GM19468 (cell line): ENCODE measurements around the gene GARRE1.
"Not testable (repeated sequence)": the region's sequence is repeated elsewhere in the genome, so short reads cannot be mapped to it uniquely, and the experiment has no call there.

Experiments
- ATAC-seq: cut with Tn5 transposase; IDR thresholded peaks from one replicate; pipeline ENCODE4 v1.9.1; 2021; ENCODE audit warnings: mild to moderate bottlenecking, moderate library complexity, moderate number of reproducible peaks; ENCODE audit not compliant: unreplicated experiment; ENCODE audit errors: extremely low read depth

GARRE1 gene

DNA sequence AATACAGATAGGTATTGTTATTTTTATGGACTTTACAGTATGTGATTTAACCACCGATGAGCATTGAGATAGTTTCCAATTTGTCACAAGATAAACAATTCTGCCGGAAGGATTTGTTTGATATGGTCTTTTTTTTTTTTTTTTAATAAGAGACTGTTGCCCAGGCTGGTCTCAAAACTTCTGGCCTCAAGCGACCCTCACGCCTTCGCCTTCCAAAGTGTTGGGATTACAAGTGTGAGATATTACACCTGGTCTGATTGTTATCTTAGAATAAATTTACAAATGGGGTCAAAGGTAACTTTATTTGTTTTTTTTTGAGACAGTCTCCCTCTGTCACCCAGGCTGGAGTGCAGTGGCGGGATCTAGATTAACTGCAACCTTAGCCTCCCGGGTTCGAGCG is 1.2 kb downstream of the GARRE1 start:
- ATAC-seq: no peak

DNA sequence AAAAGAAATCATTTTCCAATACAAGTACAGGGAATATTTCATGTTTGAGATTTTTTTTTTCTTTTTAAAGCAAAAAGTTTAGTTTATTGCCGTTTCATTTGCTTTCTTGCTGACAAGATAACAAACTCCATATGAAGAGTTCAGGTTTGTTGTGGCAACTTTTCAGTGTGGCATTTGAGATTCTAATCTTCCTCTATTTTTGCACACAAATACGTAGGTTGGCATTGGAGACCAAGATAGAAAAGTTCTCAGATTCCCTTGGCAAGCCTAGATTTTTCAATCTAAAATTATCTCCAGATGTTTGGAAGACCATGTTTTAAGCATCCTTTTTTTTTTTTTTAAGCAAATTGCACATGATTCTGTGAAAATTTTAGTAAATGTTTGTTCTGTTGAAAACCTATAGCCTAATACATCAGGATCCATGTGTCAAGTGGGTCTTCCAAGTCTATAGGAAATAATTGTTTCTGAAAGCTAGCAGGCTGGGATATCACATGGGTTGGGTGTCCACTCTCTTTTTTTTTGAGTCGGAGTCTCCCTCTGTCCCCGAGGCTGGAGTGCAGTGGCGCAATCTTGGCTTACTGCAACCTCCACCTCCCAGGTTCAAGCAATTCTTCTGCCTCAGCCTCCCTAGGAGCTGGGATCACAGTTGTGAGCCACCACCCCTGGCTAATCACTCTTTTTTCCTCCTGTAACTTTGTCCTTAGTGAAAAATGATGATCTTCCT is 2.6 kb downstream of the GARRE1 start:
- ATAC-seq: no peak

DNA sequence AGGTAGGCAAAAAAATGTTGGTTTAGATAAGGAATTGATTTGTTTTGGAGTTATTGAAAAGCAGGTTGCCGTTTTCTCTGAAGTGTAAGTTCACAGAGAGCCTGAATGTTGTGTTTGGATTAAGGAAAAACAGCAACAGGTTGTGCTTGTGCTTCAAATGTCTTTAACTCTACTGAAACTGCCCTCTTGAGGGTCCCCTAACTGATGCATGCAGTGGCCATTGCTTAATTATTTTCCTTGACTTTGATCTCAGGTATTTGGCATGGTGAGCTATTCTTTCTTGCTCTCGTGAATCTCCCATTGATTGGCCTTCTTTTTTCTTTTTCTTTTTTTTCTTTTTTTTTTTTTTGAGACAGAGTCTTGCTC is 3.2 kb downstream of the GARRE1 start:
- ATAC-seq: no peak

DNA sequence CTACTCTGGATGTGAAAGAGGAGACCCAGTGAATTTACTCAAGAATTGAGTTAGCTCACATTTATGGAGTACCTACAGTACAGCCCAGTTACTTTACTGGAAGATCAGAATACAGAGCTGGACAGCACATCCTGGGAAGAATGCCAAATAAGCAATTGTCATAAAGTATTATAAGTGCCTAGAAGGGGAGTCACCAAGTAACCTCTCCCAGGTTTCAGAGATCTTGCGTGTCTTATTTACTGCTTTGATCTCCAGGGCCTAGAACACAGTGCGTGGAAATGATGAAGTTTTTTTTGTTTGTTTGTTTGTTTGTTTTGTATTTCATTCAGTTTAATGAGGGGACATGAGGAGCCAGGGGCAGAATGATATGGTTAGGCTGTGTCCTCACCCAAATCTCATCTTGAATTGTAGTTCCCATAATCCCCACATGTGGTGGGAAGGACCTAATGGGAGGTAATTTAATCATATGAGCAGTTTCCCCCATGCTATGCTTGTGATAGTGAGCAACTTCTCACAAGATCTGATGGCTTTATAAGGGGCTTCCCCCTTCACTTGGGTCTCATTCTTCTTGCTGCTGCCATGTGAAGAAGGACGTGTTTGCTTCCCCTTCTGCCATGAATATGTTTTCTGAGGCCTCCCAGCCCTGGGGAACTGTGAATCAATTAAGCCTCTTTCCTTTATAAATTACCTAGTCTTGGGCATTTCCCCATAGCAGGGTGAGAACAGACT is 5.2 kb downstream of the GARRE1 start:
- no peak for ATAC-seq

DNA sequence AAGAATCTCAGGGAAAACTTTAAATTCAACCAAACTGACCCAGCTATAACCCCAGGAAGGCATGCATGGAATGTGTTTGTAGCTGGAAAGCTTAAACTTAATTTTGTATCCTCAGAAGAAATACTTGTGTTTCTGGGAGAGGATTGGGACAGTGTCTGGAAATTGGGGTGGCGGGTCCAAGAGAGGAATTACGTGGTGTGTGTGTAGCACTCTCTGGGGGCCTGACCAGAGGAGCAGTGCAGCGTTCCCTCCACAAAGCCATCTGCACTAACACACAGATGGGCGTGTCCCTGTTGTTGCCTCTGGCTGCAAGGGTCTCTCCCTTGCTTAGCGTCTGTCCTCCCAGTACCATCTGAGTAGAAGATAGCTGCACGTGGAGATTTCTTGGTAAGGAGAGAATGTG is 6.4 kb downstream of the GARRE1 start:
- ATAC-seq: no peak

DNA sequence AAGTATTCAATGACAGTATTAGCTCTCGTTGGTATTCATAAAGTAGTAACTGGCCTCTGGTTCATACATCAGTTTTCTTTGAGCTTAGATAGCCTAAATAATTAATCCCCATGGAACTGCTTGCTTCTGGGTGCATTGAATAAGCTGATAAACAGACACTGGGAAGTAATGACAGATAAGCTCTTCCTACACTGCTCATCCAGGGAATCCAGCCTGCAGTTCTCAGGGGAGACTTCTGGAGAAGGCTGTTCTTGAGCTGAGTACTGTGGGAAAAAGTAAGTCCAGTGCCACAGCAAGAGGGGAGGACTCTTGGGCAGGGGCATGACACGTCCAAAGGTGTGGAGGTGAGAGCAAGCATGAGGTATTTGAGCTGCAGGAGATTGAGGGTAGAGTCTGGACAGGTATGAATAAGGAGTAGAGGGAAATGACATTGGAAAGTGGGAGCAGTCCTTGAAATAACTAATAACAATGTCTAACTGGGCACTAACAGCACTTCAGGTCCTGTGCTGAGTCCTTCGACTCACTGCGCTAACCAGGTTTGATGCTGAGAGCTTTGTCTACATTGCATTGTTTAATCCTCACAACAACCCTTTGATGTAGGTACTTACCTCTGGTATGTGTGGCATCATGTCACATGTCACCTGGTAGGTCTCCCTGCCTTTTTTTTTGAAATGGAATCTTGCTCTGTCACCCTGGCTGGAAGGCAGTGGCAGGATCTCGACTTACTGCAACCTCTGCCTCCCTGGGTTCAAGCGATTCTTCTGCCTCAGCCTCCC is 7.2 kb downstream of the GARRE1 start:
- ATAC-seq: no peak

DNA sequence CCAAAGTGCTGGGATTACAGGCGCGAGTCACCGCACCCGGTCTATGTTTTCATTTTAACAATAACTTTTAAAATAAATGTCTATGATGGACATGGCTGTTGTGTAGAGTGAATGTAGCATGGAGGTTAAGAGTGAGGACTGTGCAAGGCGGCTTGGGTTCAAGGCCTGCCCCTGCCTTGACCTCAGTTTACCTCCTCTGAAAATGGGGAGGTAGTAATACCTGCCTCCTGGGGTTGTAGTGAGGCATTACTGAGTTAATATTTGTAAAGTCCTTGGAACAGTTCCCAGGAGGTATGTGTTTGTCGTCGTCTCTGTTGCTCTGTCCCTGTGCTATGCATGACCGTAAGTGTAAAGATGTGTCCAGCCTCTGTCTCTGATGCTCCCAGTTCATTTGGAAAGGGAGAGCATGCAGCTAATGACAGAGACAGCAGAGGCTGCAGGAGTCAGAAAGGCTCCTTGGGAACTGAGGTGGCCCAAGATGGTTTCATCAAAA is 9.4 kb downstream of the GARRE1 start:
- ATAC-seq: no peak

DNA sequence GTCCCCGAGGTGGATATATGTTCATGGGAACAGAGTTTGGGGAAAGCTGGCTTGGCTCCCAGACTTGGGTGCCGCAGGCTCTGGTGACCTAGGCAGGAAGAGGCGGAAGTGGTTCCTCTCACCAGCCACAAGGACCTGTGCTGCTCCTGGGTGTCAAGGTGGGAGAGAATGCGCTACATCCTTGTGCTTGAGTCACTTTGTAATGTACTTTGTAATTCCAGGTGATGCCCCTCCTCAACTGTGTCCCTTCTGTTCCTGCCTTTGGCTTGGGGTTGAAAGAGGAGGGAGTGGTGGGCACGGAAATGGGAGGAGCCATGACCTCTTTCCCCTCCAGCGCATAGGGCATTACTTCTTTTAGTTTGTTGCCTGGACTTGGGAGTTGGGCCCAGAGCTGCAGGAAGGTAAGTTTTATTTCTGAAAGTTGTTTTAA is 10.9 kb downstream of the GARRE1 start:
- ATAC-seq: no peak

DNA sequence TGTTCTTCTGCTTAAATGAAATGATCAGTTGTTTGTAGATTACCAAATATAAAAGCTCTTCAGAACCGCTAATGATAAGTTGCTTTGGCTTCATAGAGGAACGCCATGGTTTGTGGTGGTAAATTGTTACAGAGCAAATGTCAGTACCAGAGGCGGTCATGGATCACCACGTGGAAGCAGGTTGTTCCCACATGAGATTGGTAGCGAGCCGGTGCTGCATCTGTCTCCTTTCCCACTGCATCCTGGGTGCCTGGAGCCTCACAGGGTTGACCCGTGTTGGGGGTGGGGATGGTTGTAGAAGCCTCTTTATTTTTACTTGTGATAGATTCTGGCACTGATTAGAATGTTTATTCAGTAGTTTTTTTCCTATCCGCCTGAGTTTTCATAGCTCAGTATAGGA is 14.7 kb downstream of the GARRE1 start:
- ATAC-seq: no peak

DNA sequence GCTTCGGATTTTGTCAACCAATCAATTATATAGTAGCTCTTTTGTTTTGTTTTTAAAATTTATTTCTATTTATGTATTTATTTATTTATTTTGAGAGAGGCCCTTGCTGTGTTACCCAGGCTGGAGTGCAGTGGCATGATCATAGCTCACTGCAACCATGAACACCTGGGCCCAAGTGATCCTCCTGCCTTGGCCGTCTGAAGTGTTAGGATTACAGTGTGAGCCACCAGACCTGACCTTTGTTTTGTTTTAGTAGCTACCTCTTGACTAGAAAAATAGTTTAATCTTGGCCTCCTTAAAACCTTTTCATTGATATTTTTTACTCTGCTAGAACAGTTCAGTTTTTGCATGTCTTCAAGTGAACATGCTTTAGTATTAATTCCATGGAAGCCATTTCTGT is 15.1 kb downstream of the GARRE1 start:
- no peak for ATAC-seq

DNA sequence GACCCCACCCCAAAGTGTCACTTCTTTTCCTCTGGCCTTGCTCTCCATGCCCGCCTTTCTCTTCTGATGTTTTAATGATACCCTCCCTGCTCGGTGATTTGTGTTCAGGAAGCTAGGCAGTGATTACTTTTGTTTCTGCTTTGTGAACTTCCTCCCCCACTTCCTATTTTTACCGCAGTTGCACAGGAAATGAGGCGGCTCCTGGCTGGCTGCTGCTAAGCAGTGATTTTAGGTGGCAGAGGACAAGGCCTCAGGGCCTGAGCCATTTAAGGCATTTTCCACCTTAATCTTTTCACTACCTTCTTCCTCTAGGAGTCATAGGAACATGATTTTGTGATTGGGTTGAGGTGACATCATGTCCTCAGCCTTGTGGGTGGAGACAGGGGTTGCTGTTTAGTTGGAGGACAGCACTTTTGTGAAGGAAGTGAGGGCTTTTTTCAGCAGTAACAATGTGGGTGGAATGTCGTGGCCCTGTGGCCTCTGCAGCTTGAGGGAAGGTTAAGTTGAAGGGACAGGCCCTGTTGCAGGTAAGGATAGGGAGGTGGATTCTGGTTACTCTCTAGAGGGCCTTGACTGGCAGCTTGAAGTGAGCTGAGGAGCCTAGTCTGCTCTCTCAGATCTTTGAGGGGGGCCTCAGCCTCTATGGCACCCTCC is 15.7 kb downstream of the GARRE1 start:
- peak; percentile 42 for ATAC-seq

DNA sequence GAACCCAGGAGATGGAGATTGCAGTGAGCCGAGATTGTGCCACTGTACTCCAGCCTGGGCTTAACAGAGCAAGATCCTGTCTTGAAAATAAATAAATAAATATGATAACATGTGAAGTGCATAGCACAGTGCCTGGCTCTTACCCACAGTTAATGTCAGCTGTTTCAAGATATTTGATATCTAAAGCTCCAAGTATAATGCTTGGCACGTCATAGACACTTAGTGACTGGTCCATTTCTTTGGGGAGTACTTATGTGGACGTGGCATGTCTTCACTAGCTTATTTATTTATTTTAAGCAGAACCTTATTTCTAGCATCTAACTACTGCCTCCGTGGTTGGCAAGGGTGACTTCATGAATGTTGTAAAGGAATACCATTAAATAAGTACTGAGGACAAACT is 18.8 kb downstream of the GARRE1 start:
- no peak for ATAC-seq

DNA sequence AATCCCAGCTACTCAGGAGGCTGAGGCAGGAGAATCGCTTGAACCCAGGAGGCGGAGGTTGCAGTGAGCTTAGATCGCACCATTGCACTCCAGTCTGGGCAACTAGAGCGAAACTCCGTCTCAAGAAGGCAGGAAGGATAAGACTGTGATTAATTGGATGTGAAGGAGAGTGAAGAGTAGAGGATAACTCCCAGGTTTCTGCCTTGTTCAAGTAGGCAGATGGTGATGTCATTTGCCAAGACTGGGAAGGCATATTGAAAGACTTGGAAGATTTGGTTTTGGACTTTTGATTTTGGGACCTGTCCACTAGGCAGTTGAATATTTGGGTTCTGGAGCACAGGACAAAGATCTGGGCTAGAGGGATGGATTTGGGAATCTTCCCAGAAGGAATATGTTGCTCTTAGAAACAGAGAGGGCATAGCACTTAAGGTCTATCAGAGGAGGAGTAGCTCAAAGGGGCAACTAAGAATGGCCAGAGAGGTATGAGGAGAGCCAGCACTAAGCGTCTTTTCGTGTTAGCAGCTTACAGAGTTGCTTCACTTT is 20.0 kb downstream of the GARRE1 start:
- no peak for ATAC-seq

DNA sequence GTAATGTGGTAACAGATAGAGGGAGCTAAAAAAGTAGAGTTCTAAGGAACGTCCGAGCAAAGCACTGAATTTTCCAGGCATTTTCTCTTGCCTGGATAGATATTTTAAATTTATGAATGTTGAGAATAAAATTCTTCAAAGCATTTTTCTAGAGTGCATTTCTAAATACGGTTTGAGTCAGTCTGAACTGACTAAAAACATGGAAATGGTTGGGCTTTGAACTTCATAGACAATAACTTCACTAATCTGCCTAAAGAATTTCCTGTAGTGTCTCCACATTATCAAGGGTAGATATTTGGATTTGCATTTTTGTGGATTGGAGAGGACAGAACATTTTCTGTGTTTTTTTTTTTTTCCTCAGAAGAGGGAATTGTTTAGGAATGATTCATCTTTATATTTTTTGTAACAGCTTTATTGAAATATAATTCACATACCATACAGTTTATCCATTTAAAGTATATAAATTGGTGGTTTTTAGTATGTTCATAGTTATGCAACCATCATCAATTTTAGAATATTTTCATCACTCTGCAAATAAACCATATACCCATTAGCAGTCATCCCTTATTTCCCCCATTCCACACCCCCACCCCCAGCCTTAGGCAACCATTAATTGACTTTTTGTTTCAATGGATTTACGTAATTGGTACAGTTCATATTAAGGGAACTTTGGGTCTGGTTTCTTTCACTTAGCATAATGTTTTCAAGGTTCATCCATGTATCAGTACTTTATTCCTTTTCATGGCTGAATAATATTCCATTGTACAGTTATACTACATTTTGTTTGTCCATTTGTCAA is 20.7 kb downstream of the GARRE1 start:
- ATAC-seq: no peak

DNA sequence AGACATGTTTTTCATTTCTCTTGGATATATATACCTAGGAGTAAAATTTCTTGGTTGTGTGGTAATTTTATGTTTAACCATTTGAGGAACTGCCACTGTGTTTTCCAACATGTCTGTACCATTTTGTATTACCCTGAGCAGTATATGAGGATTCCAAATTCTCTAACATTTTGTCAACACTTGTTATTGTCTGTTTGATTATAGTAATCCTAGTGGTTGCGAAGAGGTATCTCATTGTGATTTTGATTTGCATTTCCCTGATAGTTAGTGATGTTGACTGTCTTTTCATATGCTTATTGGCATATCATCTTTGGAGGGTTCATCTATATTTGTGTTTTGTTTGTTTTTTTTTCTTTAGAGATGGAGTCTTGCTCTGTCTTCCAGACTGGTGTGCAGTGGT is 21.4 kb downstream of the GARRE1 start:
- ATAC-seq: no peak

DNA sequence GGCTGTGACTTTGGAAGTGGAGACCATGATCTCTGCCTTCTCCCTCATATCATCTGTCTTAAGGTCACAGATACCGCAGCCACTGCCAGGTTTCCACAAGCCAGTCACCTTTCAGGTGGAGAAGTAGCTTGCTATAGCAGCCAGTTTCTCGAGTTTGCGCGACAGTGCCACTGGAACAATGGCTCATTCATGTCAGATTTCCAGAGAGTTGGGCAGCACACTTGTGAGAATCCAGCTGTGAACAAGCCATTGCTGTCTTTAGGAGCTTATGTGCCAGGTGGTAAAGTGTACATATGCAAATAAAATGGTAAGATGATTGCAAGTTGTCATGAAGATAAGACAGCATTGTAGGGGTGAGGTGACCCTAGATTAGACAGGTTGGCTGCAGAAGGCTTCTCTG is 22.3 kb downstream of the GARRE1 start:
- no peak for ATAC-seq

DNA sequence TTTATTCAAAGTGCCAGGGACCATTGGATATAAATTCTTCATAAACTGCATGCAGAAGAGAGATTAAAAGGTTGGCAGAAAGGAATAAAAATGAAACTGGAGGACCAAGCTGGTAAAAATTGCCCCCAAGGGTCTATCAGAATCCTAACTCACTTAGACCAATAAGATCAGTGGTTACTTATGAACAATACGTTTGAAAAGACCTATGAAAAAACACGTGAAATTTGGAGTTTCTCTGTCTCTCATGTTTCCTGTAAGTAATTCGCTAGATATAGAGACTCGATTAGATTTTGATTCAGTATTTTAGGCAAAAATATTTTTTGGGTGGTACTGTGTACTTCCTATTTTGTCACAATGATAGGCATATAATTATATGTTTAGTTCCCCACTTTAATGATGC is 22.9 kb downstream of the GARRE1 start:
- no peak for ATAC-seq

DNA sequence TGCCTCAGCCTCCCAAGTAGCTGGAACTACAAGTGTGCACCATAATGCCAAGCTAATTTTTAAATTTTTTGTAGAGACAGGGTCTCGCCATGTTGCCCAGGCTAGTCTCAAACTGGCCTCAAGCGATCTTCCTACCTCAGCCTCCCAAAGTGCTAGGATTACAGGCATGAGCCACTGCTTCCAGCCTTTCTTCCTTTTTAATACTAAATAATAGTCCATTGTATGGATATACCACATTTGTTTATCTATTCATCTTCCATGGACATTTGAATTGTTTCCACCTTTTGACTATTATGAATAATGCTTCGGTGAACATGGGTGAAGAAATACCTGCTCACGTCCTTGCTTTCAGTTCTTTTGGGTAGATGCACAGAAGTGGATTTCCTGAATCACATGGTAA is 24.4 kb downstream of the GARRE1 start:
- no peak for ATAC-seq

DNA sequence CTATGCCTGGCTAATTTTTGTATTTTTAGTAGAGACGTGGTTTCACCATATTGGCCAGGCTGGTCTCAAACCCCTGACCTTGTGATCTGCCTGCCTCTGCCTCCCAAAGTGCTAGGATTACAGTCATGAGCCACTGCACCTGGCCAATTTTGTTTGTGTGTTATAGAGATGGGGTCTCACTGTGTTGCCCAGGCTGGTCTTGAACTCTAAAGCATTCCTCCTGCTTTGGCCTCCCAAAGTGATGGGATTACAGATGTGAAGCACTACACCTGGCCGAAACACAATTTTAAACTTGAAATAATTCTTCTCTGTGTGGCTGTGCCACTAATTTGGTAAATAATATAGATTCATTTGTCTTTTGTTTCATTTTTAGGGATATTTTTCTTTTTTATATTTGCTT is 27.1 kb downstream of the GARRE1 start:
- not testable (repeated sequence) for ATAC-seq
